ENCODE data around the gene ACBD5.

DNA sequence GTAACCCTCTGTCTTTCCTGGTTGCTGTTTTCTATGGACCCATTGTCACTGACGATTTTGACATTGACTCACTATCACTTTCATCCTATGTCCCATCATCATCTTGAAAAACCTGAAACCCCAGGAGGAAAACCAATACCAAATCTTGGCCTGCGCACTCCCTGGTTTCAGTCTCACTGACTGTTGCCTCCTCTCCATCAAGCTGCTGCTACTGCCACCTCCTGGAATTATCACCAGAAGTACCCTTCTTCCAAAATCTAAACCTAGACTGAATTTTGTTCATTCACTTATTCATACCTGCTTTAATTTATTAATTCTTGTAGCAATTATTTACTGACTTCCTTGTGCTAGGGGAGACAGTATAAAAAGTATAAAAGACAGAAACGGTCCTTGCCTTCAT lies 44.5 kb upstream of the ACBD5 start:
- TF ChIP-seq, protein P1, sequence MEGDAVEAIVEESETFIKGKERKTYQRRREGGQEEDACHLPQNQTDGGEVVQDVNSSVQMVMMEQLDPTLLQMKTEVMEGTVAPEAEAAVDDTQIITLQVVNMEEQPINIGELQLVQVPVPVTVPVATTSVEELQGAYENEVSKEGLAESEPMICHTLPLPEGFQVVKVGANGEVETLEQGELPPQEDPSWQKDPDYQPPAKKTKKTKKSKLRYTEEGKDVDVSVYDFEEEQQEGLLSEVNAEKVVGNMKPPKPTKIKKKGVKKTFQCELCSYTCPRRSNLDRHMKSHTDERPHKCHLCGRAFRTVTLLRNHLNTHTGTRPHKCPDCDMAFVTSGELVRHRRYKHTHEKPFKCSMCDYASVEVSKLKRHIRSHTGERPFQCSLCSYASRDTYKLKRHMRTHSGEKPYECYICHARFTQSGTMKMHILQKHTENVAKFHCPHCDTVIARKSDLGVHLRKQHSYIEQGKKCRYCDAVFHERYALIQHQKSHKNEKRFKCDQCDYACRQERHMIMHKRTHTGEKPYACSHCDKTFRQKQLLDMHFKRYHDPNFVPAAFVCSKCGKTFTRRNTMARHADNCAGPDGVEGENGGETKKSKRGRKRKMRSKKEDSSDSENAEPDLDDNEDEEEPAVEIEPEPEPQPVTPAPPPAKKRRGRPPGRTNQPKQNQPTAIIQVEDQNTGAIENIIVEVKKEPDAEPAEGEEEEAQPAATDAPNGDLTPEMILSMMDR (IDR thresholded peaks at IDR 0.05), result peak in 4 of 6 experiments; percentile 14 to 48 (median 34)
- TF ChIP-seq POLR2A (IDR thresholded peaks at IDR 0.05), result no peak

Measured in Peyer's patch (tissue), 4 donors.